NCI-H82 treated with DMSO at 0.1 percent for 48 hours (cell line): Measurements from ENCODE around the gene MYO1B.

Experiments used
- DNase-seq: peaks from one replicate; lab custom pipeline; 2025; ENCODE audit not compliant: unreplicated experiment; lab: John Stamatoyannopoulos, UW

Gene MYO1B

GRCh38 chr2:191318729-191319078 lies 73.5 kb downstream of the MYO1B start:
- no peak for DNase-seq

- DNase-seq: no peak
These were observed 74.0 kb downstream of the MYO1B start for GRCh38 chr2:191319186-191319585.

- DNase-seq: no peak
These were observed 75.7 kb downstream of the MYO1B start for GRCh38 chr2:191320881-191321280.

- peak; percentile 48 for DNase-seq
These were observed 76.9 kb downstream of the MYO1B start for GRCh38 chr2:191321861-191322662.

GRCh38 chr2:191322828-191323506 lies 77.8 kb downstream of the MYO1B start:
- no peak for DNase-seq

- DNase-seq: no peak
These were observed 80.6 kb downstream of the MYO1B start for GRCh38 chr2:191325651-191326365.

GRCh38 chr2:191327484-191327883 lies 82.3 kb downstream of the MYO1B start:
- DNase-seq: no peak

GRCh38 chr2:191328150-191328809 lies 83.1 kb downstream of the MYO1B start:
- no peak for DNase-seq

- DNase-seq: no peak
These were observed 84.6 kb downstream of the MYO1B start for GRCh38 chr2:191329841-191330240.

- no peak for DNase-seq
These were observed 88.7 kb downstream of the MYO1B start for GRCh38 chr2:191333911-191334357.

GRCh38 chr2:191335875-191336464 lies 90.8 kb downstream of the MYO1B start:
- DNase-seq: no peak

- DNase-seq: no peak
These were observed 96.2 kb downstream of the MYO1B start for GRCh38 chr2:191341436-191341835.

- no peak for DNase-seq
These were observed 98.7 kb downstream of the MYO1B start for GRCh38 chr2:191343796-191344338.

GRCh38 chr2:191345788-191346187 lies 100.6 kb downstream of the MYO1B start:
- DNase-seq: no peak

GRCh38 chr2:191347154-191347553 lies 102.0 kb downstream of the MYO1B start:
- peak; percentile 82 for DNase-seq

GRCh38 chr2:191347881-191348280 lies 102.7 kb downstream of the MYO1B start:
- DNase-seq: no peak

GRCh38 chr2:191349990-191350389 lies 104.8 kb downstream of the MYO1B start:
- no peak for DNase-seq

GRCh38 chr2:191350826-191351225 lies 105.6 kb downstream of the MYO1B start:
- no peak for DNase-seq

- no peak for DNase-seq
These were observed 106.1 kb downstream of the MYO1B start for GRCh38 chr2:191351298-191351697.

- DNase-seq: no peak
These were observed 106.7 kb downstream of the MYO1B start for GRCh38 chr2:191351921-191352320.

- no peak for DNase-seq
These were observed 107.3 kb downstream of the MYO1B start for GRCh38 chr2:191352536-191352935.
